Pancreas (tissue), 10 donors: ENCODE measurements around the gene INPP4B. TPM values are rescaled to one million over a fixed set of nuclear protein-coding genes. Genes with fewer than 3 reads are reported as not detected.

Experiments used
- ATAC-seq, 4 donors: fragments of 200-7000 bp; cut with Tn5 transposase; one replicate each; pipeline versions ENCODE4 v1.8.0 to v1.9.1; 2020; ENCODE audit warnings: mild to moderate bottlenecking in 4 of 4, moderate library complexity in 4 of 4
- DNase-seq, 6 donors: peaks; one replicate each; pipeline ENCODE4 v3.0.0-alpha.2; 2020
- FAIRE-seq: peaks from 2 replicates; lab custom pipeline; 2012; peaks lifted over from hg19 to GRCh38; lab: Jason Lieb, UNC
- H3K27ac ChIP-seq, 4 donors: fragments of 200-600 bp; sonication (generic); 1 replicate in 3 of 4; 2 replicates in 1 of 4; pipeline versions ENCODE4 v1.5.0 to v1.8.0; 2020
- H3K27me3 ChIP-seq, 4 donors: fragments of 200-600 bp; one replicate each; pipeline ENCODE4 v1.8.0; 2021
- H3K36me3 ChIP-seq, 3 donors: fragments of 200-600 bp; sonication (generic) in 1 of 3; one replicate each; pipeline versions ENCODE4 v1.5.0 to v1.8.0; 2020 to 2021
- H3K4me1 ChIP-seq, 3 donors: fragments of 200-600 bp; one replicate each; pipeline ENCODE4 v1.8.0; 2021
- H3K4me3 ChIP-seq, 4 donors: fragments of 200-600 bp; sonication (generic) in 2 of 4; one replicate each; pipeline versions ENCODE4 v1.5.0 to v1.8.0; 2020 to 2021
- H3K9me3 ChIP-seq, 4 donors: fragments of 200-600 bp; one replicate each; pipeline ENCODE4 v1.8.0; 2021
- CTCF ChIP-seq, 4 donors: fragments of 200-600 bp; sonication (generic) in 3 of 4; IDR thresholded peaks; one replicate each; pipeline versions ENCODE4 v1.5.0 to v1.8.0; 2021; ENCODE audit warnings: antibody characterized with exemption in 4 of 4
- WGBS, 2 donors: extraction: QIAGEN DNeasy Blood & Tissue Kit; methylation state at CpG; one replicate each; pipeline ENCODE4 v1.1.7; 2013; 5-methylcytosine and 5-hydroxymethylcytosine counted together
- intact Hi-C, 3 donors: fragments of 100-400 bp; cut with DNase I; formaldehyde crosslinking; loops; one replicate each; pipeline versions ENCODE4 v1.11.1 to v1.14.2; 2022
- polyA plus RNA-seq, 2 donors: library from polyadenylated mRNA; stranded (reverse); fragments of 200-250 nt; gene quantifications; one replicate each; pipeline ENCODE4 v1.2.3, GENCODE V29; 2013
- total RNA-seq, 6 donors: library from RNA; stranded (reverse); fragmentation: NEBNext Ultra II Directional in 4 of 6; extraction: Animal tissue kit (Norgen Biotek cat#: 25700) in 4 of 6; gene quantifications; one replicate each; pipeline versions ENCODE4 v1.2.1 to v1.2.4, GENCODE V29; 2021 to 2023
- donor health status: healthy with polysubstance abuse.
- donor health status: DM: no; HTN: no; CAD: no; lungs with moderate emphysema.
- donor health status: DM: no; HTN: no; CAD: no.
- donor health status: control.
- donor health status: control.
- donor health status: Bipolar disorder and iron deficiency.
- donor health status: DM: yes; HTN: yes; CAD: no.
- donor health status: DM: no; HTN: no; CAD: no.
- donor health status: DM: no; HTN: no; CAD: no.
- donor health status: DM: yes; HTN: yes; CAD: no.

INPP4B gene
- total and polyA plus RNA-seq, 8 donors: 1.2 to 12.9 (median 5.5) TPM

GRCh38 chr4:142690406-142691163 is 155.5 kb downstream of the INPP4B start:
- no peak for FAIRE-seq
- H3K9me3 ChIP-seq: no peaks in the 10 kb centered on the region
- 90 to 94% methylated on average over 4 of the region's 4 CpGs for WGBS, 2 donors

DNA sequence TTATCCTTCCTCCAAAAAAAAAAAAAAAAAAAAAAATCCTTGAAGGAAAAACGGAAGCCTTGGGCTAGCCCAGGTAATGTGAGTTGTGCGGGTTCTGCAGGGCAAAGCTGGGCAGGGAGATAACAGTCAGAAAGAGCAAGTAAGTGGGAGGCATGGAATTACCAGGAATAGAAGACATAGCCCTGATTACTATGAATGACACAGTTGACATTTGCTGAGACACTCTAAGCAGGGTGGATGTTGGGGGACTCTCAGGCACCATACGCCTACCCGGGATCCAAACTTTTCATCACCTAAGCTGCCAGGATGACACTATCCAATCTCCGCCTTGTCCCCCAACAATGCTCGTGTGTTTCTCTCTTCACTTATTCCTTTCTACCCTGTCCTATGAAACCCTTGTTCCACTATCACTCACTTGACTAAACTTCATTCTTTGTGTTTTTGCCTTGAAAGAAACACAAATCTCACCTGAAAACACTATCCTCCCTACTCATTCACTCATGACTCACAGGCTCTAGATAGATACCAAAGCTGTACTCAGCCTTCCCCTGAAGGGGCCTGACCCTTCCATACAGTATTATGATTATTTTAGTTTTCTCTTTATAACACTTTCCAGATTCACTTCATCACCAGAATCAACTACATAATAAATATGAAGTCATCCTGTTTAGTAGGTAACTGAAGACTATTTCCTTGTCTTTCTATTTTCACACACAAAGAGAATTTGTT is 158.4 kb downstream of the INPP4B start:
- DNase-seq: no peak
- no peak for ATAC-seq
- Histone ChIP-seq H3K36me3 (no peaks in the 10 kb centered on the region), H3K4me3 (no peak overlapping the region), H3K27ac (no peak overlapping the region), H3K27me3 (no peaks in the 10 kb centered on the region), H3K4me1 (no peaks in the 10 kb centered on the region), H3K9me3 (no peaks in the 10 kb centered on the region)
- TF ChIP-seq CTCF (IDR thresholded peaks at IDR 0.05): no peak
- 91 to 96% methylated on average over 6 of the region's 6 CpGs for WGBS, 2 donors
- no peak for FAIRE-seq
- intact Hi-C loops: no loop called here

More at GRCh38 chr4:142690406-142691163, 155.5 kb downstream of the INPP4B start:
- TF ChIP-seq CTCF (IDR thresholded peaks at IDR 0.05): no peak
- Histone ChIP-seq H3K27ac (no peak overlapping the region), H3K4me1 (no peaks in the 10 kb centered on the region), H3K27me3 (no peaks in the 10 kb centered on the region), H3K4me3 (no peak overlapping the region), H3K36me3 (no peaks in the 10 kb centered on the region)
- intact Hi-C loops: no loop called here
- DNase-seq (no peak), ATAC-seq (no peak)

GRCh38 chr4:142686081-142686480 is 160.0 kb downstream of the INPP4B start:
- TF ChIP-seq CTCF (IDR thresholded peaks at IDR 0.05): no peak
- Histone ChIP-seq H3K27me3 (no peaks in the 10 kb centered on the region), H3K4me3 (no peak overlapping the region), H3K4me1 (no peaks in the 10 kb centered on the region), H3K9me3 (no peaks in the 10 kb centered on the region), H3K36me3 (no peaks in the 10 kb centered on the region), H3K27ac (no peak overlapping the region)
- WGBS, 2 donors: 50 to 69% methylated on average over 1 of the region's 1 CpG
- intact Hi-C loops: no loop called here
- ATAC-seq: no peak
- DNase-seq: no peak
- no peak for FAIRE-seq

- no peak overlapping the region for H3K4me3 ChIP-seq
- ATAC-seq: no peak
- no peaks in the 10 kb centered on the region for H3K9me3 ChIP-seq
- H3K4me1 ChIP-seq: no peaks in the 10 kb centered on the region
- 84 to 92% methylated on average over 3 of the region's 3 CpGs for WGBS, 2 donors
- no peak for DNase-seq
- no peaks in the 10 kb centered on the region for H3K36me3 ChIP-seq
- no peak for FAIRE-seq
- intact Hi-C loops: no loop called here
- H3K27me3 ChIP-seq: no peaks in the 10 kb centered on the region
- TF ChIP-seq CTCF (IDR thresholded peaks at IDR 0.05): no peak
- H3K27ac ChIP-seq: no peak overlapping the region
These were observed 162.1 kb downstream of the INPP4B start for GRCh38 chr4:142683997-142684396.

- H3K4me1 ChIP-seq: no peaks in the 10 kb centered on the region
- ATAC-seq (no peak), FAIRE-seq (no peak), DNase-seq (no peak)
- no peaks in the 10 kb centered on the region for H3K9me3 ChIP-seq
- TF ChIP-seq CTCF (IDR thresholded peaks at IDR 0.05): no peak
- no peaks in the 10 kb centered on the region for H3K27me3 ChIP-seq
- no peaks in the 10 kb centered on the region for H3K36me3 ChIP-seq
- no peak overlapping the region for H3K4me3 ChIP-seq
- intact Hi-C loops: no loop called here
- H3K27ac ChIP-seq: no peak overlapping the region
- 89 to 93% methylated on average over 2 of the region's 2 CpGs for WGBS, 2 donors
These were observed 162.6 kb downstream of the INPP4B start for GRCh38 chr4:142683503-142683902.
